OCI-LY1 (cell line): ENCODE data around the gene TMC2.

ENCODE experiments used
- H2AFZ ChIP-seq: fragments of 200-600 bp; sonication (generic), shearing (Covaris generic); 2 replicates; pipeline ENCODE4 v1.6.0; 2014; ENCODE audit warnings: antibody characterized with exemption, mild to moderate bottlenecking, low read length
- H3F3A ChIP-seq: fragments of 200-600 bp; sonication (generic), shearing (Covaris generic); 2 replicates; pipeline ENCODE4 v1.6.0; 2014; ENCODE audit warnings: mild to moderate bottlenecking, antibody characterized with exemption, low read length, moderate library complexity; ENCODE audit not compliant: insufficient read depth
- H3K27ac ChIP-seq: fragments of 200-600 bp; sonication (generic); 2 replicates; pipeline ENCODE4 v1.5.1; 2014; ENCODE audit warnings: low read length, mixed run types, mild to moderate bottlenecking, low read depth; ENCODE audit not compliant: poor library complexity, severe bottlenecking
- H3K27me3 ChIP-seq: fragments of 200-600 bp; sonication (generic); 2 replicates; pipeline ENCODE4 v1.6.0; 2014; ENCODE audit warnings: antibody characterized with exemption, mild to moderate bottlenecking, low read length, moderate library complexity; ENCODE audit not compliant: insufficient read depth
- H3K36me3 ChIP-seq: fragments of 200-600 bp; sonication (generic); 2 replicates; pipeline ENCODE4 v1.6.1; 2014; ENCODE audit warnings: mild to moderate bottlenecking, antibody characterized with exemption, low read length, moderate library complexity, mixed read lengths; ENCODE audit not compliant: insufficient read depth
- H3K4me1 ChIP-seq: fragments of 200-600 bp; sonication (generic); 2 replicates; pipeline ENCODE4 v1.5.1; 2014; ENCODE audit warnings: mild to moderate bottlenecking, low read length, moderate library complexity; ENCODE audit not compliant: insufficient read depth, severe bottlenecking
- H3K4me2 ChIP-seq: fragments of 200-600 bp; sonication (generic), shearing (Covaris generic); 2 replicates; pipeline ENCODE4 v1.6.1; 2014; ENCODE audit warnings: low read length
- H3K4me3 ChIP-seq: fragments of 200-600 bp; sonication (generic); 2 replicates; pipeline ENCODE4 v1.5.1; 2014; ENCODE audit warnings: low read length, low read depth, mild to moderate bottlenecking, mixed read lengths; ENCODE audit not compliant: poor library complexity, severe bottlenecking
- H3K79me2 ChIP-seq: fragments of 200-600 bp; shearing (Covaris generic); 2 replicates; pipeline ENCODE4 v1.6.1; 2016; ENCODE audit warnings: mixed run types, low read length, mixed read lengths; ENCODE audit not compliant: insufficient read depth
- H3K9ac ChIP-seq: fragments of 200-600 bp; sonication (generic), shearing (Covaris generic); 2 replicates; pipeline ENCODE4 v1.6.1; 2014; ENCODE audit warnings: mild to moderate bottlenecking, low read length, mixed read lengths
- H3K9me2 ChIP-seq: fragments of 200-600 bp; sonication (generic), shearing (Covaris generic); 2 replicates; pipeline ENCODE4 v1.6.1; 2014; ENCODE audit warnings: low read depth, mild to moderate bottlenecking, low read length, mixed read lengths
- H3K9me3 ChIP-seq: fragments of 200-600 bp; shearing (Covaris generic); 2 replicates; pipeline ENCODE4 v1.6.1; 2014; ENCODE audit warnings: low read length, mixed read lengths
- H4K20me1 ChIP-seq: fragments of 200-600 bp; sonication (generic), shearing (Covaris generic); 2 replicates; pipeline ENCODE4 v1.6.0; 2016; ENCODE audit warnings: mild to moderate bottlenecking, low read length; ENCODE audit not compliant: insufficient read depth
- EZH2 ChIP-seq: fragments of 200-600 bp; sonication (generic), shearing (Covaris generic); IDR thresholded peaks from 2 replicates; pipeline ENCODE4 v1.8.0; 2017; ENCODE audit warnings: borderline replicate concordance, mixed run types, mild to moderate bottlenecking, antibody characterized with exemption, low read length, moderate library complexity, mixed read lengths
- TF ChIP-seq, protein P1 (sequence below): fragments of 200-600 bp; sonication (generic), shearing (Covaris generic); IDR thresholded peaks from 2 replicates; pipeline ENCODE4 v1.5.1; 2017; ENCODE audit warnings: mild to moderate bottlenecking, antibody characterized with exemption, low read length, moderate library complexity, mixed read lengths

Gene TMC2

DNA sequence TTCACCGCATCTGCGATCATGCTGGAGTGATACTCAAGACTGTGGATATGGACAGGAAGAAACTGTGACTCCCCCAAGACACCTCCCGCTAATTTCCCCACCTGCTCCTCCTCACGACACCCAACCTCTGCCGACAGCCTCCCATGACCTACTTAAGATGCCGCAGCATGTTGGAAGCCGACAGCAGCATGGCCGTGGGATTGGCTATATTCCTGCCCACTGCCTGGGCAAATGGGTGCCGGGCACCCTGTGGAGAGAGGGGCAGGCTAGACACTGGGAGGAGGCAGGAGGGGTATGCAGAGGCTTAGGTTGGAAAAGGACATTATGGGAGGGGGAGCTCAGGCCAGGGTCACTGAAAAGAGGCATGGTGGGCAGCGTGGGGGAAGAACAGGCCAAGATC is 123.2 kb downstream of the TMC2 start:
- Histone ChIP-seq H3K36me3 (peaks cover 76% of the 10 kb centered on the region), H3K79me2 (no peaks in the 10 kb centered on the region)

GRCh38 chr20:2663364-2663886 is 127.1 kb downstream of the TMC2 start:
- peak overlapping the region; percentile 80 for H3K9ac ChIP-seq
- H3K27ac ChIP-seq, result peak overlapping the region; percentile 62
- H3K79me2 ChIP-seq, result no peaks in the 10 kb centered on the region

More for the DNA sequence above, 123.2 kb downstream of the TMC2 start:
- Histone ChIP-seq H3K4me1 (peaks cover 27% of the 10 kb centered on the region), H3K9me2 (no peaks in the 10 kb centered on the region), H3F3A (peaks cover 7% of the 10 kb centered on the region; the same call in 1 of the 2 replicates), H3K9me3 (no peaks in the 10 kb centered on the region), H4K20me1 (no peaks in the 10 kb centered on the region), H3K4me3 (no peak overlapping the region), H3K27ac (no peak overlapping the region), H2AFZ (no peak overlapping the region), H3K9ac (no peak overlapping the region), H3K4me2 (no peak overlapping the region), H3K27me3 (no peaks in the 10 kb centered on the region)
- TF ChIP-seq EZH2, result no peak
- TF ChIP-seq, protein P1, sequence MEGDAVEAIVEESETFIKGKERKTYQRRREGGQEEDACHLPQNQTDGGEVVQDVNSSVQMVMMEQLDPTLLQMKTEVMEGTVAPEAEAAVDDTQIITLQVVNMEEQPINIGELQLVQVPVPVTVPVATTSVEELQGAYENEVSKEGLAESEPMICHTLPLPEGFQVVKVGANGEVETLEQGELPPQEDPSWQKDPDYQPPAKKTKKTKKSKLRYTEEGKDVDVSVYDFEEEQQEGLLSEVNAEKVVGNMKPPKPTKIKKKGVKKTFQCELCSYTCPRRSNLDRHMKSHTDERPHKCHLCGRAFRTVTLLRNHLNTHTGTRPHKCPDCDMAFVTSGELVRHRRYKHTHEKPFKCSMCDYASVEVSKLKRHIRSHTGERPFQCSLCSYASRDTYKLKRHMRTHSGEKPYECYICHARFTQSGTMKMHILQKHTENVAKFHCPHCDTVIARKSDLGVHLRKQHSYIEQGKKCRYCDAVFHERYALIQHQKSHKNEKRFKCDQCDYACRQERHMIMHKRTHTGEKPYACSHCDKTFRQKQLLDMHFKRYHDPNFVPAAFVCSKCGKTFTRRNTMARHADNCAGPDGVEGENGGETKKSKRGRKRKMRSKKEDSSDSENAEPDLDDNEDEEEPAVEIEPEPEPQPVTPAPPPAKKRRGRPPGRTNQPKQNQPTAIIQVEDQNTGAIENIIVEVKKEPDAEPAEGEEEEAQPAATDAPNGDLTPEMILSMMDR, result no peak

GRCh38 chr20:2663887-2664719 is 127.7 kb downstream of the TMC2 start, which contains the start of gene IDH3B:
TSS of gene IDH3B (minus strand) at chr20:2664216. CDS start at chr20:2664188, 28 bp downstream.
- no peak within 1 kb of the TSS for H2AFZ ChIP-seq
- H3F3A ChIP-seq, result no peaks in the 10 kb centered on the region
- peak within 1 kb of the TSS; percentile 62 for H3K27ac ChIP-seq
- H3K4me1 ChIP-seq, result peaks cover 15% of the 10 kb centered on the region
- TF ChIP-seq EZH2, result no peak
- TF ChIP-seq, protein P1, result no peak
- peak within 1 kb of the TSS; percentile 78 for H3K4me3 ChIP-seq
- no peaks in the 10 kb centered on the region for H4K20me1 ChIP-seq
- peak within 1 kb of the TSS; percentile 80 for H3K9ac ChIP-seq
- H3K79me2 ChIP-seq, result no peaks in the 10 kb centered on the region
- no peaks in the 10 kb centered on the region for H3K27me3 ChIP-seq
- H3K9me2 ChIP-seq, result no peaks in the 10 kb centered on the region
- peak within 1 kb of the TSS; percentile 95 for H3K4me2 ChIP-seq
- peaks cover 30% of the 10 kb centered on the region for H3K36me3 ChIP-seq
- no peaks in the 10 kb centered on the region for H3K9me3 ChIP-seq

More at GRCh38 chr20:2663364-2663886, 127.1 kb downstream of the TMC2 start:
- Histone ChIP-seq H3K4me1 (peaks cover 15% of the 10 kb centered on the region), H3K27me3 (no peaks in the 10 kb centered on the region), H4K20me1 (no peaks in the 10 kb centered on the region), H3K4me3 (peak overlapping the region; percentile 78), H3K9me2 (no peaks in the 10 kb centered on the region), H3F3A (peaks cover 3% of the 10 kb centered on the region; the same call in 1 of the 2 replicates), H2AFZ (no peak overlapping the region), H3K36me3 (peaks cover 37% of the 10 kb centered on the region), H3K4me2 (peak overlapping the region; percentile 95), H3K9me3 (no peaks in the 10 kb centered on the region)
- TF ChIP-seq EZH2, result no peak
- TF ChIP-seq, protein P1, result no peak
